Measurements from ENCODE around the gene SLC35B2. TPM values are rescaled to one million over a fixed set of nuclear protein-coding genes. Genes with fewer than 3 reads are reported as not detected.

The SLC35B2 gene
- polyA plus RNA-seq, 1 experiment: 145 TPM

DNA sequence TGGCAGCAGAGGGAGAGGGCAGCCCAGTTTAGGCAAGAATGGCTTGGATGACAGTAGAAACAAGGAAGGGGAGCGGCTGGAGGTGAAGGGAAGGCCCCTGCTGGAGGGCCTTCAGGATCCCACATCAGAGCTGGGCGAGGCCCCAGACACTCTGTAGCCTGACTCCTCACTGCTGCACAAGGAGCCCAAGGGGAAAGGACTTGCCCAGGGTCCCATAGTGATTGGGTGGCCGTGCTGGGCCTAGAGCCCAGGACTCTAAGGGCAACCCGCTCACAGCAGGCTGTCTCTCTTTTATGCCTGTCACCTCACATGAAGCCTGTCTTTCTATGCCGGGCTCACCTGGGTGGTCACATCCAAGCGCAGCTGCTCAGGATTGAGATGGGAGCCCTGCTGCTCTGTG lies 46.5 kb upstream of the SLC35B2 start:
- ChIA-PET CTCF (interaction anchor here (1.5 to 5.8 kb wide), 6 partner anchors 8 to 125 kb away, joined by 4 to 47 read pairs (median 15); partner anchors contain the start of gene AARS2), POLR2A (no interaction called here)
- no peak for DNase-seq (ENCODE audit: low read depth)
- Histone ChIP-seq H3K4me3 (ENCODE audit: low read depth, low read length) (no peak overlapping the region), H3K36me3 (ENCODE audit: control insufficient read depth, insufficient read depth, low read length) (peaks cover 47% of the 10 kb centered on the region), H3K27me3 (ENCODE audit: control insufficient read depth, insufficient read depth, low read length) (no peaks in the 10 kb centered on the region)
- TF ChIP-seq, protein P1, sequence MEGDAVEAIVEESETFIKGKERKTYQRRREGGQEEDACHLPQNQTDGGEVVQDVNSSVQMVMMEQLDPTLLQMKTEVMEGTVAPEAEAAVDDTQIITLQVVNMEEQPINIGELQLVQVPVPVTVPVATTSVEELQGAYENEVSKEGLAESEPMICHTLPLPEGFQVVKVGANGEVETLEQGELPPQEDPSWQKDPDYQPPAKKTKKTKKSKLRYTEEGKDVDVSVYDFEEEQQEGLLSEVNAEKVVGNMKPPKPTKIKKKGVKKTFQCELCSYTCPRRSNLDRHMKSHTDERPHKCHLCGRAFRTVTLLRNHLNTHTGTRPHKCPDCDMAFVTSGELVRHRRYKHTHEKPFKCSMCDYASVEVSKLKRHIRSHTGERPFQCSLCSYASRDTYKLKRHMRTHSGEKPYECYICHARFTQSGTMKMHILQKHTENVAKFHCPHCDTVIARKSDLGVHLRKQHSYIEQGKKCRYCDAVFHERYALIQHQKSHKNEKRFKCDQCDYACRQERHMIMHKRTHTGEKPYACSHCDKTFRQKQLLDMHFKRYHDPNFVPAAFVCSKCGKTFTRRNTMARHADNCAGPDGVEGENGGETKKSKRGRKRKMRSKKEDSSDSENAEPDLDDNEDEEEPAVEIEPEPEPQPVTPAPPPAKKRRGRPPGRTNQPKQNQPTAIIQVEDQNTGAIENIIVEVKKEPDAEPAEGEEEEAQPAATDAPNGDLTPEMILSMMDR (IDR thresholded peaks at IDR 0.05; ENCODE audit: insufficient read depth, low read depth, low read length): no peak

DNA sequence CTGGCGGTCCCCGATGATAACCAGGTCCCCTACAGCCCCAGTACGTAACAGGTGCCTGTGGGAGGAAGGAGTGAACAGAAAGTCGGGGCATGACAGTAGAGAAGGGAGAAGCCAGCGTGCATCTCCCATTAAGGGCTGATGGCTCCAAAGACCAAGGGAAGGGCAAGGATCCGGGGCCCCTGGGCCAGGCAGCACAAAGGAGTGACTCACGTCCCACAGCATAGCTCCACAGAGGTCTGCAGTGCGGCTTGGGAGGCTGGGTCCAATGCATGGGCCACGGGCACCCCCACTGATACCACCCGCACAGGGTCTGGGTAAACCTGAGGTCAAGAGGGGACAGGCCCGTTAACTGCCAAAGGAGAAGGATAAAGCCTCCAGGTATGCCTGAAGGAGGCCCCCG lies 45.5 kb upstream of the SLC35B2 start:
- CTCF ChIA-PET: interaction anchor here (1.0 to 5.8 kb wide), 7 partner anchors 9 to 36 kb away, joined by 3 to 47 read pairs (median 6); partner anchors contain the start of gene AARS2
- TF ChIP-seq, protein P1 (IDR thresholded peaks at IDR 0.05; ENCODE audit: insufficient read depth, low read depth, low read length): no peak

DNA sequence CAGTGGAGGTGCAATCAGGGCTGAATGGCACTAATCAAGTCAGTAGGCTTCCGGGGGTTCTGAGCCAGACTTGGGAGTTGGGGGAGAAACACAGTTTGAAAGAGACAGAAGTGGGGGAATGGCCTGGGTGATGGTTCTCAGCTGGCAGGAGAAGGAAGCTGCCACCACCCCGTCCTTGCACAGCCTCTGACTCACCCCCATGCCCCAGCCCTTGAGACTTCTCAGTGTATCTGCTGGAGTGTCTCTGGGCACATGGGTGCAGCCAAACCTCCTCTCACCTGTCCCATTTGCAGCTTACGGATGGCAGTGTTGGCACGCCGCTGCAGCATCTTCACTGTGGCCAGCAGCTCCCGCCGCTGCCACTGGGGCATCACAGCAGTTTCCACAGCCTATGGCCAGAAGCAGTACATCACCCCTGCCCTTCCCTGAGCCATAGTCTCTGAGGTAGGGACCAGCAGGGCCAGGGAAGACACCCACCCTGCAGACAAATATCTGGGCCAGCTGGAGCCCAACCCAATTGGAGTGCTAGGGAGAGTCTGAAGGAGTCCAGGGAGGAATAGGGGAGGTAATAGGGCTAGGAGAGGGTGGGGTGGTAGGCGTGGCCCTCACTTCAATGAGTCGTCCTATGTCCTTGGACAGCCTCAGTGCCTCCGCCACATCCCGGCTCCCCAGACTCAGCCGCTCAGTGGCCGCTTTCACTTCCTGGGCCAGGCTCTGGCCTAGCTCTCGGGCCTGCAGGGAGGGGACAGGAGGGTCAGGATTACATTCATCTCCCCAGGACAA lies 44.6 kb upstream of the SLC35B2 start:
- TF ChIP-seq, protein P1 (IDR thresholded peaks at IDR 0.05; ENCODE audit: insufficient read depth, low read depth, low read length): no peak
- no peak for DNase-seq (ENCODE audit: low read depth)
- Histone ChIP-seq H3K36me3 (ENCODE audit: control insufficient read depth, insufficient read depth, low read length) (peaks cover 44% of the 10 kb centered on the region), H3K4me3 (ENCODE audit: low read depth, low read length) (no peak overlapping the region), H3K27me3 (ENCODE audit: control insufficient read depth, insufficient read depth, low read length) (peaks cover 6% of the 10 kb centered on the region)
- ChIA-PET POLR2A (no interaction called here), CTCF (interaction anchor here (1.6 to 5.8 kb wide), 5 partner anchors 12 to 36 kb away, joined by 3 to 47 read pairs (median 6); partner anchors contain the start of gene AARS2)

More for the DNA sequence above, 45.5 kb upstream of the SLC35B2 start:
- Histone ChIP-seq H3K36me3 (ENCODE audit: control insufficient read depth, insufficient read depth, low read length) (peaks cover 45% of the 10 kb centered on the region), H3K27me3 (ENCODE audit: control insufficient read depth, insufficient read depth, low read length) (peaks cover 1% of the 10 kb centered on the region; the same call in 1 of the 2 replicates), H3K4me3 (ENCODE audit: low read depth, low read length) (no peak overlapping the region)
- POLR2A ChIA-PET: no interaction called here
- no peak for DNase-seq (ENCODE audit: low read depth)

DNA sequence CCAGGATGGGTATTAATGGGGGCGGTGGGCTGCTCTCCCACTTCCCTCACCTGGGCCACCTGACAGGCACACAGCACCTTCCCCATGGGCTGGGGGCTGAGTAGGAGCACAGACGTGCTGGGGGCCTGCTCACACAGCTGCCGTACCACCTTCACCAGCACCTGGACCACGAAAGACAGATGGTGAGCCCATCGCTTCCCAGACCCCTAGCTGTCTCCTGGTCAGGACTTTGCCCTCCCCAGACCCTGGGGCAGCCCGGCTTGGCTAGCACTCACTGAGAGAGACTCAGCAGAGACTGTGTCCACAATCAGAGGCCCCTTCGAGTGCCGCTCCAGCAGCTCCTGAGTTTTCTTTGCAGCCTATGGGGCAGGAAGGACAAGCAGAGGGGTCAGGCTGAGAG lies 43.8 kb upstream of the SLC35B2 start:
- POLR2A ChIA-PET: no interaction called here
- CTCF ChIA-PET: interaction anchor here (1.6 to 5.8 kb wide), 3 partner anchors 12 to 37 kb away, joined by 3 to 47 read pairs (median 6); partner anchors contain the start of gene AARS2
- H3K36me3 ChIP-seq (ENCODE audit: control insufficient read depth, insufficient read depth, low read length): peaks cover 38% of the 10 kb centered on the region
- no peak overlapping the region for H3K4me3 ChIP-seq (ENCODE audit: low read depth, low read length)
- DNase-seq (ENCODE audit: low read depth): no peak
- TF ChIP-seq, protein P1 (IDR thresholded peaks at IDR 0.05; ENCODE audit: insufficient read depth, low read depth, low read length): no peak
- H3K27me3 ChIP-seq (ENCODE audit: control insufficient read depth, insufficient read depth, low read length): peaks cover 14% of the 10 kb centered on the region

DNA sequence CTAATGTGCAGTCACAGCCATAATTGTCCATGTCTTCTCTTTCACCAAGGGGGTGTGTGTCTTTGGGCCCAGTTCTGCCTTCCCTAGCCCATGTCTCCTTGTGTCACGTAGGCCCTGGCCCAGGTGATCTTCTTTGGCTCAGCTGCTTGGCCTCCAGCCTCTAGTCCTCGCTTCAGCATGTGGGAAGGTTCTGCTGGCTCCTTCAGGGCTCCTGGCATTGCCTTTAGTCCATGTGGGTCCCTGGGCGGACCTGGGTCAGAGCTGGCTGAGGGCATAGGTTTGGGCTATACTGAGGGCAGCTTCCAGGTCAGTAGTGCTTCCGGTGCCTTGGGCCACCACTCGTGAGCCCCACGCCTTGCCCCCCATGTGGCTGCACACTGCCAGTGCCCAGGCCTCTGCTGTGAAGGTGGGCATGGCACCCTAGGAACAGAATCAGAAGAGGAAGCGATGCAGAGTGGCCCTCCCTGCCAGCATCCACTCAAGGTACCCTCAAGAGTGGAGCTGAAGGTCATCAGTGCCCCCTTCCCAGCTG lies 43.0 kb upstream of the SLC35B2 start:
- Histone ChIP-seq H3K4me3 (ENCODE audit: low read depth, low read length) (no peak overlapping the region), H3K27me3 (ENCODE audit: control insufficient read depth, insufficient read depth, low read length) (peaks cover 16% of the 10 kb centered on the region), H3K36me3 (ENCODE audit: control insufficient read depth, insufficient read depth, low read length) (peaks cover 35% of the 10 kb centered on the region)
- TF ChIP-seq, protein P1 (IDR thresholded peaks at IDR 0.05; ENCODE audit: insufficient read depth, low read depth, low read length): no peak
- CTCF ChIA-PET: interaction anchor here (1.6 to 5.8 kb wide), 3 partner anchors 13 to 33 kb away, joined by 3 to 47 read pairs (median 11); partner anchors contain the start of gene AARS2
- no peak for DNase-seq (ENCODE audit: low read depth)
- POLR2A ChIA-PET: no interaction called here
